DND-41 (cell line): ENCODE measurements around the gene TSPYL6.

Source experiments
- ATAC-seq: fragments of 200-7000 bp; cut with Tn5 transposase; 3 replicates; pipeline ENCODE4 v1.9.1; 2021; ENCODE audit warnings: low read depth; ENCODE audit not compliant: insufficient read depth
- DNase-seq: peaks from one replicate; pipeline ENCODE4 v3.0.0-alpha.2; 2020
- H2AFZ ChIP-seq: 2 replicates; pipeline ENCODE4 v1.6.0; 2012; ENCODE audit warnings: low read depth, low read length
- H3K27ac ChIP-seq: 2 replicates; pipeline ENCODE4 v1.5.1; 2012; ENCODE audit warnings: low read length, inconsistent platforms
- H3K27me3 ChIP-seq: fragments of 200-600 bp; sonication (generic); 2 replicates; pipeline ENCODE4 v1.6.0; 2012; ENCODE audit warnings: low read length, mild to moderate bottlenecking, inconsistent platforms; ENCODE audit not compliant: insufficient read depth, poor library complexity
- H3K36me3 ChIP-seq: 2 replicates; pipeline ENCODE4 v1.5.1; 2012; ENCODE audit warnings: low read length, inconsistent platforms; ENCODE audit not compliant: insufficient read depth
- H3K4me1 ChIP-seq: 2 replicates; pipeline ENCODE4 v1.5.1; 2012; ENCODE audit warnings: mild to moderate bottlenecking, low read length; ENCODE audit not compliant: insufficient read depth
- H3K4me2 ChIP-seq: 2 replicates; pipeline ENCODE4 v1.6.0; 2012; ENCODE audit warnings: mild to moderate bottlenecking, moderate library complexity, low read length, inconsistent platforms; ENCODE audit not compliant: insufficient read depth
- H3K4me3 ChIP-seq, 2 experiments: fragments of 200-600 bp in 1 of 2; shearing (Covaris generic) in 1 of 2; 2 replicates each; pipeline ENCODE4 v1.5.1; 2012 to 2016; ENCODE audit warnings: inconsistent platforms in 2 of 2, low read length in 2 of 2, mild to moderate bottlenecking in 2 of 2, low read depth in 1 of 2, moderate library complexity in 1 of 2
- H3K79me2 ChIP-seq: 2 replicates; pipeline ENCODE4 v1.6.0; 2012; ENCODE audit warnings: low read length, inconsistent platforms; ENCODE audit not compliant: insufficient read depth
- H3K9ac ChIP-seq: 2 replicates; pipeline ENCODE4 v1.6.0; 2012; ENCODE audit warnings: low read depth, mild to moderate bottlenecking, inconsistent platforms, low read length, moderate library complexity
- H3K9me3 ChIP-seq: 2 replicates; pipeline ENCODE4 v1.5.1; 2012; ENCODE audit warnings: low read length, moderate library complexity, mild to moderate bottlenecking, inconsistent platforms; ENCODE audit not compliant: insufficient read depth, severe bottlenecking
- H4K20me1 ChIP-seq: 2 replicates; pipeline ENCODE4 v1.6.0; 2012; ENCODE audit warnings: low read length; ENCODE audit not compliant: insufficient read depth
- EZH2 ChIP-seq: IDR thresholded peaks from 3 replicates; pipeline ENCODE4 v1.6.1; 2012; ENCODE audit warnings: borderline replicate concordance, low read depth, mild to moderate bottlenecking, moderate library complexity, low read length, inconsistent platforms; ENCODE audit not compliant: severe bottlenecking
- TF ChIP-seq, protein P1 (sequence below): IDR thresholded peaks from 2 replicates; pipeline ENCODE4 v1.5.1; 2012; ENCODE audit warnings: borderline replicate concordance, low read length, moderate library complexity, mild to moderate bottlenecking; ENCODE audit not compliant: poor library complexity, severe bottlenecking; ENCODE audit errors: extremely low read depth

The TSPYL6 gene

DNA sequence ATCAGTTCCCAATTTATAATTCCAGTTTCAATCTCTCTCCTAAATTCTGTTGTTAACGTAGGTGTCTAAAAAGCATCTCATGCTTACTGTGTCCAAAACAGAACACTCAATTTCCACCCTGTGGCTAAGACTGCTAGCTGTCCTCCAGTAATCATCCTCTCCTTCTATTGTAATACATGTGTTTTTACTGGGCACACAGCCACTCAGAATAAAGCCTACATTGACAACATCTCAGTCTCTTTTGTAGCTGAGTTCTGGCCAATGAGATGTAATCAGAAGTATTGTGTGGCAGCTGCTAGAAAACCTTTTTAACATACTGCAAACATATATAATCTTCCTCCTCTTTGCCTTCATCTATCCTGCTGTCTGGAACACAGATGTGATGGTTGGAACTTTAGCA lies 29.4 kb upstream of the TSPYL6 start:
- no peak overlapping the region for H2AFZ ChIP-seq
- no peaks in the 10 kb centered on the region for H3K27me3 ChIP-seq
- ATAC-seq: no peak
- DNase-seq: no peak
- H3K4me1 ChIP-seq: peaks cover 8% of the 10 kb centered on the region; the same call in 1 of the 2 replicates
- no peaks in the 10 kb centered on the region for H3K79me2 ChIP-seq
- H3K9ac ChIP-seq: no peak overlapping the region
- H3K4me3 ChIP-seq: no peak overlapping the region
- no peak for TF ChIP-seq EZH2
- TF ChIP-seq, protein P1, sequence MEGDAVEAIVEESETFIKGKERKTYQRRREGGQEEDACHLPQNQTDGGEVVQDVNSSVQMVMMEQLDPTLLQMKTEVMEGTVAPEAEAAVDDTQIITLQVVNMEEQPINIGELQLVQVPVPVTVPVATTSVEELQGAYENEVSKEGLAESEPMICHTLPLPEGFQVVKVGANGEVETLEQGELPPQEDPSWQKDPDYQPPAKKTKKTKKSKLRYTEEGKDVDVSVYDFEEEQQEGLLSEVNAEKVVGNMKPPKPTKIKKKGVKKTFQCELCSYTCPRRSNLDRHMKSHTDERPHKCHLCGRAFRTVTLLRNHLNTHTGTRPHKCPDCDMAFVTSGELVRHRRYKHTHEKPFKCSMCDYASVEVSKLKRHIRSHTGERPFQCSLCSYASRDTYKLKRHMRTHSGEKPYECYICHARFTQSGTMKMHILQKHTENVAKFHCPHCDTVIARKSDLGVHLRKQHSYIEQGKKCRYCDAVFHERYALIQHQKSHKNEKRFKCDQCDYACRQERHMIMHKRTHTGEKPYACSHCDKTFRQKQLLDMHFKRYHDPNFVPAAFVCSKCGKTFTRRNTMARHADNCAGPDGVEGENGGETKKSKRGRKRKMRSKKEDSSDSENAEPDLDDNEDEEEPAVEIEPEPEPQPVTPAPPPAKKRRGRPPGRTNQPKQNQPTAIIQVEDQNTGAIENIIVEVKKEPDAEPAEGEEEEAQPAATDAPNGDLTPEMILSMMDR: no peak
- no peak overlapping the region for H3K4me2 ChIP-seq
- no peaks in the 10 kb centered on the region for H4K20me1 ChIP-seq
- H3K27ac ChIP-seq: no peak overlapping the region
- no peaks in the 10 kb centered on the region for H3K36me3 ChIP-seq
- no peaks in the 10 kb centered on the region for H3K9me3 ChIP-seq

DNA sequence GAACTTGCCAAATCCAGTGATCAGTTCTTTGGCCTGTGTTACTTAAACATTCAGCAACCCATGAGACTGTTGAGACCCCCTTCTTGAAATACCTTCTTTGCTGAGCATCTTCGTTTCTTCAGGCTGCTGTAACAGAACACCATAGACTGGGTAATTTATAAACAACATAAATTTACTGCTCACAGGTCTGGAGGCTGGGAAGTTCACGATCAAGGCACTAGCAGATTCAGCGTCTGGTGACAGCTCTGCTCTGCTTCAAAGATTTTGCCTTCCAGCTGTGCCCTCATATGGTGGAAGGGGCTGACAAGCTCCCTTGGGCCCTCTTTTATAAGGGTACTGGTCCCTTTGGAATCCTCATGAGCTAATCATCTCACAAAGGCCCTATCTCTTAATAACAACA lies 28.8 kb upstream of the TSPYL6 start:
- Histone ChIP-seq H4K20me1 (no peaks in the 10 kb centered on the region), H3K9ac (no peak overlapping the region), H3K4me1 (peaks cover 8% of the 10 kb centered on the region; the same call in 1 of the 2 replicates), H3K4me2 (no peak overlapping the region), H3K36me3 (no peaks in the 10 kb centered on the region), H3K9me3 (no peaks in the 10 kb centered on the region), H3K79me2 (no peaks in the 10 kb centered on the region), H3K27me3 (no peaks in the 10 kb centered on the region), H3K27ac (no peak overlapping the region), H2AFZ (no peak overlapping the region), H3K4me3 (no peak overlapping the region)
- TF ChIP-seq, protein P1: no peak
- TF ChIP-seq EZH2: no peak
- no peak for DNase-seq
- no peak for ATAC-seq

DNA sequence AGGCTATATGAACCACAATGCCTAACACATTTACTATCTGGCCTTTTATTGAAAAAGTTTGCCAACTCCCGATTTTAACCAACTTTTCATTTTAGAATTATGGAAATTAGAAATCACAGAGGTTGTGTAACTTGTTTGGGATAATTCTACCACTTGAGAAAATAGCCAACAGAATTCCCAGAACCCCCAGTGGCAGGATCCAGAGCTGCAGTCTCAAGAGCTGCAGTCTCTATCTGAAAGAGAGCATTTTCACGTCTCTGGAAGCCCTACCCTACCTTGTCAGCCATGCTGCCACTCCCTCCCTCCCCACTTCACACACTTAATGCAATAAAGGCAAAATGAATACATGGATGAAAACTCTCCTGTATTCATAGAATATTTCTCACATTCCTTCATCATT lies 23.4 kb upstream of the TSPYL6 start:
- no peaks in the 10 kb centered on the region for H3K9me3 ChIP-seq
- ATAC-seq: no peak
- no peak overlapping the region for H2AFZ ChIP-seq
- H3K4me2 ChIP-seq: no peak overlapping the region
- H4K20me1 ChIP-seq: no peaks in the 10 kb centered on the region
- peaks cover 28% of the 10 kb centered on the region for H3K4me1 ChIP-seq
- no peak for DNase-seq
- H3K27ac ChIP-seq: no peak overlapping the region
- H3K27me3 ChIP-seq: no peaks in the 10 kb centered on the region
- no peak overlapping the region for H3K4me3 ChIP-seq
- no peak overlapping the region for H3K9ac ChIP-seq
- H3K36me3 ChIP-seq: no peaks in the 10 kb centered on the region
- no peak for TF ChIP-seq EZH2
- TF ChIP-seq, protein P1: no peak
- no peaks in the 10 kb centered on the region for H3K79me2 ChIP-seq

DNA sequence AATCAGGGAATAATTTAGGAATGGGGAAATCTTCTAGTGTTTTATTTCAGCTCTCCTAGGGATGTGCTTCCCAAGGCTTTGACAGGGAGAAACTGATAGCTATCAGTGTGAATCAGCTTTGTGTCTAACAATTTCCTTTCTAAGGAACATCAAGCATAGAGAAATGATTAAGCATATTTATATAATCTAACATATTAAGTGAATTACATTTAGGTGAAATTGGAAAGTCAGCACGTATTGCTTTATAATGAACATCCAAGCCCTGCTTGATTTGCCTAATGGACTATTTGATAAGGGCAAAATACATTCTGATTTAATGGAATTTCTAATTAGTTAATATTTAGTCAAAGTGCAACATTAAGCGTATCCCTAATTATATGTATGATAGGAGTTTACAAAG lies 19.5 kb upstream of the TSPYL6 start:
- H3K36me3 ChIP-seq: peaks cover 4% of the 10 kb centered on the region; the same call in 1 of the 2 replicates
- DNase-seq: no peak
- no peaks in the 10 kb centered on the region for H4K20me1 ChIP-seq
- 0 out of 2 replicates have a peak overlapping the region, but pooled peaks have one; percentile 11 for H3K4me2 ChIP-seq
- no peaks in the 10 kb centered on the region for H3K27me3 ChIP-seq
- H3K27ac ChIP-seq: peak overlapping the region; percentile 89
- no peak overlapping the region for H2AFZ ChIP-seq
- no peak for ATAC-seq
- peaks cover 10% of the 10 kb centered on the region for H3K9me3 ChIP-seq
- no peak for TF ChIP-seq EZH2
- TF ChIP-seq, protein P1: no peak
- H3K79me2 ChIP-seq: no peaks in the 10 kb centered on the region
- peak overlapping the region; percentile 38; the same call in 1 of the 2 replicates for H3K9ac ChIP-seq
- H3K4me1 ChIP-seq: peaks cover 44% of the 10 kb centered on the region
- H3K4me3 ChIP-seq: no peak overlapping the region
